GM12874 (cell line): ENCODE measurements around the gene MAGEA8.
"Not testable (repeated sequence)": the region's sequence is repeated elsewhere in the genome, so short reads cannot be mapped to it uniquely, and the experiment has no call there.

Experiments
- TF ChIP-seq, protein P1 (sequence below): IDR thresholded peaks from 2 replicates; pipeline ENCODE4 v1.5.1; 2011; ENCODE audit warnings: low read depth, mild to moderate bottlenecking, control low read depth, low read length, moderate library complexity; ENCODE audit not compliant: insufficient read depth

Gene MAGEA8

DNA sequence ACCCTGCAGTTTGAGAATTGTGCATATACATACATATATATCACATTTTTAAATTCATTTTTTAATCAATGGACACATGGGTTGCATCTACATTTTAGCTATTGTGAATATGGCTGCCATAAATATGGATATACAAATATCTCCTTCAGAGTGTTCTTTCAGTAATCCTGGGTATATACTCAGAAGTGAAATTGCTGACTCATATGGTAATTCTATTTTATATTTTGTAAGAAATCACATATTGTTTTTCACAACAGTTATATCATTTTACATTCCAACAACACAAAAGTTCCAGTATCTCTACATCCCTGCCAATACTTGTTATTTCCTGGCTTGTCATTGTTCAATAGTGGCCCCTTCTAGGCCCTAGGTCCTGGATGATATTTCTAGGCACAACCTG is 27.7 kb downstream of the MAGEA8 start:
- TF ChIP-seq, protein P1, sequence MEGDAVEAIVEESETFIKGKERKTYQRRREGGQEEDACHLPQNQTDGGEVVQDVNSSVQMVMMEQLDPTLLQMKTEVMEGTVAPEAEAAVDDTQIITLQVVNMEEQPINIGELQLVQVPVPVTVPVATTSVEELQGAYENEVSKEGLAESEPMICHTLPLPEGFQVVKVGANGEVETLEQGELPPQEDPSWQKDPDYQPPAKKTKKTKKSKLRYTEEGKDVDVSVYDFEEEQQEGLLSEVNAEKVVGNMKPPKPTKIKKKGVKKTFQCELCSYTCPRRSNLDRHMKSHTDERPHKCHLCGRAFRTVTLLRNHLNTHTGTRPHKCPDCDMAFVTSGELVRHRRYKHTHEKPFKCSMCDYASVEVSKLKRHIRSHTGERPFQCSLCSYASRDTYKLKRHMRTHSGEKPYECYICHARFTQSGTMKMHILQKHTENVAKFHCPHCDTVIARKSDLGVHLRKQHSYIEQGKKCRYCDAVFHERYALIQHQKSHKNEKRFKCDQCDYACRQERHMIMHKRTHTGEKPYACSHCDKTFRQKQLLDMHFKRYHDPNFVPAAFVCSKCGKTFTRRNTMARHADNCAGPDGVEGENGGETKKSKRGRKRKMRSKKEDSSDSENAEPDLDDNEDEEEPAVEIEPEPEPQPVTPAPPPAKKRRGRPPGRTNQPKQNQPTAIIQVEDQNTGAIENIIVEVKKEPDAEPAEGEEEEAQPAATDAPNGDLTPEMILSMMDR = no peak

DNA sequence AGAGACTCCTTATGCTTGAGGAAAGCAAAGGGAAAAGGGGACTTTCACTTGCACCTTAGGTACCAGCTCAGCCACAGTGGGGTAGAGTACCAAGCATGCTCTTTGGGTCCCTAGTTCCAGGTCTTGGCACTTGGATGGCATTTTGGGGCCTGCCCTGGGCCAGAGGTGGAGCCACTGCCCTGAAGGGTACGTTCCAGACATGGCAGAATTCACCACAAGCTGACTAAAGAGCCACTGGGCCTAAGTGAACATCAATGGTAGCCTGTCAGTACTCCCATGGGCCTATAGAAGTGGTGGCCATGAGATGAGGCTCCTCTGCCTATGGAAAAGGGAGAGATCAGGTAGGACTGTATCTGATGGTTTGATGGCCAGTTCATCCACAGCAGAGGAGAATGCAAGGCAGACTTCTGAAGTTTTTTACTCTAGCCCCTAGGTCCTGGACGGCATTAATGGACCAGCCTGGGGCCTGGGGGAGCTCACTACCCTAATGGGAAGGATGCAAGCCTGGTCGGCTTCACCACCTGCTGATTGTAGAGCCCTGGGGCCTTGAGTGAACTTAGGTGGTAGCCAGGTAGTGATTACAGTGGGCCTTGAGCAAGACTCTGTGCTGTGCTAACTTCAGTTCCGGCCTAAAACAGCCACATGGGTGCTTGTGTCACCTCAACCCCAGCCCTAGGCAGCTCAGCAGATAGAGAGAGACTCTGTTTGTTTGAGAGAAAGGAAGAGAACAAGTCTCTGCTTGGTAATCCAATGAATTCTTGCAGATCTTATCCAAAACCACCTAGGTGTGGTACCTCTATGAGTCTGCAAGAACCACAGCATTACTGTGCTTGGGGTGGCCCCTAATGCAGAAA is 28.6 kb downstream of the MAGEA8 start:
- TF ChIP-seq, protein P1 = no peak

DNA sequence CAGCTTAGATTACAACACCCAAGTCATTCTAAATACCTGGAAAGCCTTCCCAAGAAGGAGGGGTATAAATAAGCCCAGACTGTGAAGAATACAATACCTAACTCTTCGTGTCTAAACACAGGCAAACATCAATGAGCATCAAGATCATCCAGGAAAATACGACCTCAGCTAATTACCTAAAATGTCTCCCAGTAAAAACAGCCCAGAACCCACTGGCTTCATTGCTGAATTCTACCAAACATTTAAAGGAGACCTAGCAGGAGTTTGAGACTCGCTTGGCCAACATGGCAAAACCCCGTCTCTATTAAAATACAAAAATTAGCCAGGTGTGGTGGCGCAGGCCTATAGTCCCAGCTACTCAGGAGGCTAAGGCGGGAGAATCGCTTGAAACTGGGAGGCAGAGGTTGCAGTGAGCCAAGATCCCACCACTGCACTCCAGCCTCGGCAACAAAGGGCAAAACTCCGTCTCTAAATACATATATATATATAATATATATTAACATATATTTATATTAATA is 29.3 kb downstream of the MAGEA8 start:
- TF ChIP-seq, protein P1 = no peak

DNA sequence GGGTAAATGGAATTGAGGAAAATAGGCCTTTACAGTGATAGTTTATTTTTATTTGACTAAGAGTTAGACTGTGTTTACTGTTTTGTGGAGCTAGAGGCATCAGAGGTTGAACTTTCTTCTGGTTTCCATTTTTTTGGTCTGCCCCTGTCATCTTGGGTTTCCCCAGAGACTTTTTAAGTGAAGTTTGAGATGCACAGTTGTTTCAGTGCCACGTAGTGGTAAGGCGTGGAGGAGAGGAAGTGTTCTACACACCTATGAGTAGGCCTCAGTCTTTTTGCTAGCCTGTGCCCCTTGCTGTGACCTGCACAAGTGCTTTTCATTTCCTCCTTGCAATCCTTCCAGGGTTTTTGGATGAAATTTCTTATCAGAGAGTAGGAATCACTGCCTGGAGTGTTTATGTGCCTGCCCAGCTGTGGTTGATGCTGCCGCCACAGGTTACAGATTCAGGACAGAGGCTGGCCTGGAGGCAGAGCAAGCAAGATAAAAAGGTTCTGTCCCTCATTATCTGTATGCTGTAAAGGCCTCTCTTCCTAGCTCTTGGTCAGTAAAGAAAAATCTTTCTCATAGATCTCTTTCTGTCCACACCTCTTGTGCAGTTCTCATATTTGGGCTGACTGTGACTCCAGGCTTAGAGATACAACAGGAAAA is 35.9 kb downstream of the MAGEA8 start:
- TF ChIP-seq, protein P1 = no peak

DNA sequence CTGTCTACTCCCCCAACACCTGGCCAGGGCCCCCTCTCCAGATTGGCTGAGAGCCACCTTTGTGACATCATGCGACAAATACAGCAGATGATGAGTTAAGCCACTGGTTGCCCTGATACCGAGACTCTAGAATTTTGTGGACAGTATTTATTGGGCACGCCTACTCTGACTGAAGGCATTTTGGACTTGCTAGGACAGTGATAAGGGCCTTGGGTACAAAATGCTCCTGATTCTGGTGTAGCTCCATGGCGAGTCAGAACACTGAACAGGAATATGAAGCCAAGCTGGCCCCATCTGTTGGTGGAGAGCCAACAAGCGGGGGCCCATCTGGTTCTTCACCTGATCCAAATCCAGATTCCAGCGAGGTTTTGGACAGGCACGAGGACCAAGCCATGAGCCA is 48.4 kb downstream of the MAGEA8 start, which contains the start of gene HSFX4:
HSFX4 (plus strand) TSS at position 174 of the 400 bp plus-strand sequence; CDS start at position 246, 72 bp downstream.
- TF ChIP-seq, protein P1 = not testable (repeated sequence)
